ENCODE results near the gene KCTD7.
"Not testable (repeated sequence)": the region's sequence is repeated elsewhere in the genome, so short reads cannot be mapped to it uniquely, and the experiment has no call there.

The KCTD7 gene

GRCh38 chr7:66681491-66682349 is 53.0 kb downstream of the KCTD7 start:
- DNase-seq = peak; percentile 95

GRCh38 chr7:66682350-66683093 is 53.8 kb downstream of the KCTD7 start:
- DNase-seq = no peak

GRCh38 chr7:66683094-66683769 is 54.6 kb downstream of the KCTD7 start:
- DNase-seq = not testable (repeated sequence)

- no peak for DNase-seq
Measured at GRCh38 chr7:66683770-66684123, 55.1 kb downstream of the KCTD7 start.

GRCh38 chr7:66685663-66686062 is 57.0 kb downstream of the KCTD7 start:
- DNase-seq = not testable (repeated sequence)

- DNase-seq = no peak
Measured at GRCh38 chr7:66687186-66687585, 58.5 kb downstream of the KCTD7 start.

- not testable (repeated sequence) for DNase-seq
Measured at GRCh38 chr7:66687672-66688071, 59.0 kb downstream of the KCTD7 start.

GRCh38 chr7:66689081-66689480 is 60.4 kb downstream of the KCTD7 start:
- no peak for DNase-seq

- no peak for DNase-seq
Measured at GRCh38 chr7:66693331-66693730, 64.7 kb downstream of the KCTD7 start.

Data from right kidney (tissue), 1 donor.